ENCODE data around the gene GABRB3. TPM values are rescaled to one million over a fixed set of nuclear protein-coding genes. Genes with fewer than 3 reads are reported as not detected.

The GABRB3 gene
- total and polyA plus RNA-seq, 2 of the 8 experiments (the other 6 are each of a cell fraction or from before 2014, with no cell fraction given): 98.8 to 163 TPM

GRCh38 chr15:26744894-26745293 is 28.0 kb downstream of the GABRB3 start:
- H3K27me3 ChIP-seq (replicated peaks in 1 of 4; ENCODE audit: control insufficient read depth in 3 of 4, extremely low read depth in 1 of 4, insufficient read depth in 3 of 4, low read length in 3 of 4): no peaks in the 10 kb centered on the region
- TF ChIP-seq CTCF (IDR thresholded peaks at IDR 0.05; ENCODE audit: control extremely low read depth in 1 of 3, insufficient read depth in 1 of 3, low read depth in 1 of 3, low read length in 3 of 3) (no peak), SP1 (IDR thresholded peaks at IDR 0.05; ENCODE audit: low read depth, low read length) (no peak), CHD2 (IDR thresholded peaks at IDR 0.05; ENCODE audit: low read length) (peak; percentile 78)
- peak in 1 of 2 experiments; percentile 41 for DNase-seq (ENCODE audit: low read depth in 1 of 2, low spot score in 2 of 2)

More at GRCh38 chr15:26744894-26745293, 28.0 kb downstream of the GABRB3 start:
- Histone ChIP-seq H3K23me2 (ENCODE audit: low read depth, low read length) (no peaks in the 10 kb centered on the region), H4K91ac (replicated peaks; ENCODE audit: insufficient read length, low read length) (no peak overlapping the region), H4K8ac (ENCODE audit: extremely low read depth, insufficient read depth, low read length) (no peak overlapping the region; the same call in 1 of the 2 replicates), H3K18ac (ENCODE audit: extremely low read depth, low read length) (no peak overlapping the region), H2AK5ac (ENCODE audit: low read depth, low read length) (no peak overlapping the region), H3K4ac (replicated peaks; ENCODE audit: insufficient read length, low read depth, low read length) (no peak overlapping the region), H3K9me3 (ENCODE audit: insufficient read depth in 2 of 2, low read depth in 1 of 2, low read length in 1 of 2) (no peaks in the 10 kb centered on the region), H3K4me3 (ENCODE audit: extremely low read depth in 1 of 4, insufficient read depth in 2 of 4, low read depth in 3 of 4, low read length in 4 of 4) (no peak overlapping the region), H2BK5ac (ENCODE audit: low read depth, low read length) (no peak overlapping the region), H2BK20ac (ENCODE audit: low read length) (no peak overlapping the region), H3K56ac (replicated peaks; ENCODE audit: insufficient read length, low read depth, low read length) (no peak overlapping the region), H3K23ac (ENCODE audit: insufficient read length) (no peak overlapping the region), H4K5ac (ENCODE audit: insufficient read length, low read depth, low read length) (no peak overlapping the region), H3K4me2 (ENCODE audit: insufficient read depth in 1 of 2, low read depth in 2 of 2, low read length in 2 of 2) (no peak overlapping the region), H3K27ac (ENCODE audit: low read depth, low read length) (no peak overlapping the region), H2BK120ac (replicated peaks; ENCODE audit: low read depth, low read length) (no peak overlapping the region), H2BK15ac (ENCODE audit: low read length) (no peak overlapping the region), H3K79me1 (ENCODE audit: low read depth, low read length) (peaks cover 7% of the 10 kb centered on the region), H3K14ac (ENCODE audit: insufficient read length) (no peak overlapping the region), H4K20me1 (replicated peaks in 1 of 2; ENCODE audit: control insufficient read depth in 1 of 2, insufficient read depth in 2 of 2, low read length in 2 of 2) (peaks cover 2 to 14% of the 10 kb centered on the region in 2 experiments), H3K79me2 (ENCODE audit: control insufficient read depth in 1 of 2, insufficient read depth in 2 of 2, low read length in 2 of 2) (peaks cover 0 to 79% of the 10 kb centered on the region in 2 experiments; a peak in 2 of 4 replicates), H2AFZ (ENCODE audit: low read length) (no peak overlapping the region), H3K4me1 (replicated peaks in 1 of 4; ENCODE audit: control insufficient read depth in 3 of 4, insufficient read depth in 4 of 4, low read length in 3 of 4) (peaks cover 0 to 8% (median 3%) of the 10 kb centered on the region in 4 experiments; a peak in 4 of 7 replicates), H2BK12ac (ENCODE audit: low read depth, low read length) (no peak overlapping the region), H3K36me3 (ENCODE audit: control insufficient read depth in 2 of 4, insufficient read depth in 4 of 4, low read length in 3 of 4) (peaks cover 0 to 4% (median 0%) of the 10 kb centered on the region in 4 experiments; a peak in 1 of 8 replicates), H3K9ac (replicated peaks in 1 of 4; ENCODE audit: extremely low read depth in 1 of 4, low read depth in 3 of 4, low read length in 3 of 4) (no peak overlapping the region)
- ChIA-PET CTCF (ENCODE audit: partially characterized antibody) (no interaction called here), POLR2A (ENCODE audit: partially characterized antibody) (interaction anchor here (0.9 to 1.6 kb wide), 2 partner anchors 12 to 15 kb away, joined by 3 read pairs; no protein-coding TSS in a partner anchor)
- 82% methylated on average over 7 of the region's 7 CpGs; no CpG with 5 or more reads in 1 of the 2 experiments for WGBS, 2 experiments (ENCODE audit: extremely low coverage in 1 of 2, insufficient coverage in 1 of 2, insufficient read length in 1 of 2, insufficient replicate concordance in 2 of 2, low coverage in 1 of 2, low lambda C conversion rate in 2 of 2, missing lambda C conversion rate in 1 of 2)
- FAIRE-seq: no peak

Data from H1 (cell line).